Measurements from ENCODE around the gene SCD5. TPM values are rescaled to one million over a fixed set of nuclear protein-coding genes. Genes with fewer than 3 reads are reported as not detected.

SCD5 gene
- total and polyA plus RNA-seq, 4 donors: 180 to 506 (median 358) TPM

DNA sequence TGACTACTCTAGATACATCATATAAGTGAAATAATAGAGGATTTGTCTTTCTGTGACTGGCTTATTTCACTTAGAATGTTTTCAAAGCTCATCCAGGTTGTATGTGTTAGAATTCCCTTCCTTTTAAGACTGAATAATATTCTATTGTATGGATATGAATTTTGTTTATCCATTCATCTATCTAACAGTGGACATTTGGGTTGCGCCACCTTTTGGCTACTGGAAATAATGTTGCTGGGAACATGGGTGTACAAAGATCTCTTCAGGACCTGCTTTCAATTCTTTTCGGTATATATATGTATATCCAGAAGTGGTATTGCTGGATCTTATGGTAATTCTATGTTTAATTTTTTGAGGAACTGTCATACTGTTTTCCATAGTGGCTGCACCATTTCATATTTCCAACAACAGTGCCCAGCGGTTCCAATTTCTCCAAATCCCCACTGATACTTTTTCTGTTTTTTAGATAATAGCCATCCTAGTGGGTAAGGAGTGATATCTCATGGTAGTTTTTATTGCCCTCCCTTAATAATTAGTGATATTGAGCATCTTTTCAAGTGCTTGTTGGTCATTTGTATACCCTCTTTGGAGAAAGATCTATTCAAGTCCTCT is 3.4 kb upstream of the SCD5 start:
- H3K4me1 ChIP-seq (ENCODE audit: control insufficient read depth, insufficient read depth, low read length): peaks cover 19% of the 10 kb centered on the region
- no peak overlapping the region for H3K4me3 ChIP-seq (ENCODE audit: low read depth, low read length)
- no peaks in the 10 kb centered on the region for H3K9me3 ChIP-seq (ENCODE audit: control insufficient read depth, insufficient read depth, low read length)
- no peaks in the 10 kb centered on the region for H3K27me3 ChIP-seq (ENCODE audit: control insufficient read depth, insufficient read depth, low read length)
- no peaks in the 10 kb centered on the region for H3K36me3 ChIP-seq (ENCODE audit: control insufficient read depth, insufficient read depth, low read length)
- no peak overlapping the region for H3K27ac ChIP-seq (ENCODE audit: low read depth, low read length)
- WGBS (ENCODE audit: insufficient coverage): no CpG with 5 or more reads among the region's 3 CpGs
- peak in 2 of 6 donors; percentile 32 to 76 for DNase-seq (ENCODE audit: low read depth in 4 of 6, low spot score in 6 of 6)

DNA sequence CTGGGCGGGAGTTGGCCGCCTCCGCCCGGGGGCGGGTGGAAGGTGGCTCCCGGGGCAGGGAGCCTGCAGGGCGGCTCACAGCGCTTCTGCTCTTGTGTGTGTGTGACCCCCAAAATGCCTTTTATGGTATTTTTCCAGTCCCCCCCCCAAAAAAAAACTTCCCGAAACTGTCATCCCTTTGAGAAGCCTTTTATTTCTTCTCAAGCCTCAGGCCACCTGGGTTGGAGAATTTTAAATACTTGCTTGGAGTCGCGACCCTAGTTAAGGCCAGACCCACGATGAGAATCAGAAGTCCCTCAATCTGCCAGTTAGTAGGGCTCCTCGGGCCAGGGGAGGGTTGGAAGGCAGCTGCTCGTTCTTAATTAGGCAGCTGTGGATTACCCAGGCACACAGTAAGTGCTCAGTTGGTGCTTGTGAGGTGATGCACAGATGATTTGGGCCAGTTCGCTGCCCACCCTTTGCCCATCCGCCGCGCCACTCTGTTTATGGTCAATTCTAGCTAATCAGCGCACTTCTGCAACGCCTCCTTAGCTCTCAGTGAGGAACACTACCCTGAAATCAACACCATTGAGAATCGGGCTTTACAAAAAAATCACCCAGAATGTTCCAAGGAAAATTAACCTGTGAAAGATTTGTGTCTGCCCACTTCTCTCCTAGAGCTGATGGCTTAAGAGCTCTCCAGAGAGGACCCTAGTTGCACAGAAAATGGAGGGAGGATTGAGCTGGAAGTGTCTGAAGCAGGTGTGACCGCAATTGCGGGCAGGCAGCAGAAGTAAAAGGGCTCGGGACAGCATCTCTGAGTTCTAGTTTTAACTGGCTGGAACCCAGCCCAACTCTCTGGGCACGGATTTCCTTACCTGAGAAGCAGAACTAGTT is 648 bp upstream of the SCD5 start:
- Histone ChIP-seq H3K27me3 (ENCODE audit: control insufficient read depth, insufficient read depth, low read length) (no peaks in the 10 kb centered on the region), H3K36me3 (ENCODE audit: control insufficient read depth, insufficient read depth, low read length) (peaks cover 4% of the 10 kb centered on the region), H3K4me3 (ENCODE audit: low read depth, low read length) (peak overlapping the region; percentile 79), H3K9me3 (ENCODE audit: control insufficient read depth, insufficient read depth, low read length) (no peaks in the 10 kb centered on the region), H3K4me1 (ENCODE audit: control insufficient read depth, insufficient read depth, low read length) (peaks cover 42% of the 10 kb centered on the region), H3K27ac (ENCODE audit: low read depth, low read length) (peak overlapping the region; percentile 88)
- 10% methylated on average over 19 of the region's 25 CpGs for WGBS (ENCODE audit: insufficient coverage)
- DNase-seq (ENCODE audit: low read depth in 4 of 6, low spot score in 6 of 6): peak in 1 of 6 donors; percentile 74

DNA sequence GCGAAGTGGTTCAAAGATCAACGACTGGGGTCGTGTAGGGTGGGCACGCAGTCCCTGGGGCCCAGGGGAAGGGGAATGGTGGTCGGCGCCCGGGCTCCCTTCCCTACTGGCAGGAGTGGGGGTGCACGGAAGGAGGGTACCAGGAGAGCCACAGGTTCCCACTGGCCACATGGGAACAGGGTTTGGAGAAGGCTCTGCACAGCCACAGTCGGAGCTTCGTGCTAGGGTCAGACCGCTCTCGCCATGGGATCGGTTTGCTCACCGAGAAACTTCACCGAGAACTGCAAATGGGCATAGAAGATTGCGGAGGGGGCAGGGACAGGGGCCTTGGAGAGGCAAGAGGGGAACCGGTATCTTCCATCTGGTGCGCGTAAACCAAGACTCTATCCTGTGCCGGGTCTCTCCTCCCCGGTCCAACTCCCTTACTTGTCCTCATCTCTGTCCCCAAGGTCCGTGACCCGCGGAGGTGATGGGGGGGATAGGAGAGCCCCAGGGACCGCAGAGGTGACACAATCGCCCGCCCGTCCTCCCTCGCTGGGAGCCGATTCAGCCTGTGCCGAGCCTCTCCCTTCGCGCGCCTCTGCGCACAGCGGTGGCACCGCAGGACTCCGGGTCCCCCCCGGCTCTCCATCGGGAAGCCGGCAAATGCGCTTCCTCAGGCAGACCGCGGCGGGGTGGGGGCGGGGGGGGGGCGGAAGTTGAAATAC is 1.0 kb downstream of the SCD5 start:
- DNase-seq (ENCODE audit: low read depth in 4 of 6, low spot score in 6 of 6): peak in 2 of 6 donors; percentile 62 to 69
- no peaks in the 10 kb centered on the region for H3K27me3 ChIP-seq (ENCODE audit: control insufficient read depth, insufficient read depth, low read length)
- peak overlapping the region; percentile 79 for H3K4me3 ChIP-seq (ENCODE audit: low read depth, low read length)
- H3K27ac ChIP-seq (ENCODE audit: low read depth, low read length): peak overlapping the region; percentile 87
- no peaks in the 10 kb centered on the region for H3K9me3 ChIP-seq (ENCODE audit: control insufficient read depth, insufficient read depth, low read length)
- H3K4me1 ChIP-seq (ENCODE audit: control insufficient read depth, insufficient read depth, low read length): peaks cover 48% of the 10 kb centered on the region
- 1% methylated on average over 42 of the region's 47 CpGs for WGBS (ENCODE audit: insufficient coverage)
- peaks cover 7% of the 10 kb centered on the region for H3K36me3 ChIP-seq (ENCODE audit: control insufficient read depth, insufficient read depth, low read length)

DNA sequence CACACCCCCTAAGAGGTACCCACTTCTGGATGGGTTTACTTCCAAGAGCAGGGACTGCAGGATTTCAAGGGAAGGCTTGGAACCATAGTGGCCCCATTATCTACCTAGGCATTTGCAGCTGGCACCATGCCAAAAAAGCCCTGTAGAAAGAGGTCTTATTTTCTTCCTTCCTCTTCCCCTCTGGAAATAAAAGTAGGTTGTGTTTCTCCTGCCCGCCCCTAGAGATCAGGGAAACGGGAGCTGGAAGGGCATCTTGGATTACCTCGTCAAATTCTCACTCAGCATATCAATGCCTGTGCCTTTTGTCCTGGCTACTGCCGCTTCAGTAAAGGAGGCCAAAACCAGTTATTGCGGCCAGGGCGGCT is 1.6 kb downstream of the SCD5 start:
- Histone ChIP-seq H3K27ac (ENCODE audit: low read depth, low read length) (peak overlapping the region; percentile 87), H3K36me3 (ENCODE audit: control insufficient read depth, insufficient read depth, low read length) (peaks cover 7% of the 10 kb centered on the region), H3K4me1 (ENCODE audit: control insufficient read depth, insufficient read depth, low read length) (peaks cover 53% of the 10 kb centered on the region), H3K9me3 (ENCODE audit: control insufficient read depth, insufficient read depth, low read length) (no peaks in the 10 kb centered on the region), H3K4me3 (ENCODE audit: low read depth, low read length) (peak overlapping the region; percentile 79), H3K27me3 (ENCODE audit: control insufficient read depth, insufficient read depth, low read length) (no peaks in the 10 kb centered on the region)
- peak in 2 of 6 donors; percentile 75 to 78 for DNase-seq (ENCODE audit: low read depth in 4 of 6, low spot score in 6 of 6)
- 3% methylated on average over 5 of the region's 6 CpGs for WGBS (ENCODE audit: insufficient coverage)

DNA sequence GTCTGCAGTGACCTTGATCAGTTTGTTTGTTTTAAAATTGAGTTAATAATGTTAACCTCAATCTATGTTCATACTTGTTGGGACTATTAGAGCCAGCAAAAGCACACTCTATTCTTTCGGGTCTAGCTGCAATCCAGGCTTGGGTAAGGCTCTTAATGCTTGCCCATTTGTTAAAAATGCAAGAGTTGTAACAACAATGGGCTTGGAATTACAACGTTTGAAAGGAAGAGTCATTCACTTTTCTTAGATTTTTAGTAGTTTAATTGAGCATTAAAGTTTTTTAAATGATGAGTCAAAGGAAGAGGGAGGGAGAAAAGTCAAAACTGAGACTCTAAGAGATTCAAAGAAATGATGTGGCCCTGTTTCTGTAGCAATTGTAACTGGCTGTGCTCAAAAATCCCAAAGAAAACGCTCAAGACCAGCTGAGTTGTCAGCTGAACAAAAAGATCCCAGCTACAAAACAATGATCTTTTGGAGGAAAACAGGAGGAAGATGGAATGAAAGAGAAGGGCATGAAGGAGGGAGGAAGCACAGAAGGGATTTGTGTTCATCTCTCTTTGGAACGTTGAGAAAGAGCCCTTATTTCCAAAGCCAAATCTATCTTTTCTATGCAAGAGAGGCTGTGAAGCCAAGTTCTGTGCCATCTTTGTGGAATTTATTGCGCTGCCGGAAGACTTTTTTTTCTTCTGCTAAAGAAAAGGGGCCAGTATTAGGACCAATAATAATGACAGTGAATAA is 5.5 kb downstream of the SCD5 start:
- Histone ChIP-seq H3K27ac (ENCODE audit: low read depth, low read length) (peak overlapping the region; percentile 69), H3K4me1 (ENCODE audit: control insufficient read depth, insufficient read depth, low read length) (peaks cover 72% of the 10 kb centered on the region), H3K4me3 (ENCODE audit: low read depth, low read length) (no peak overlapping the region), H3K36me3 (ENCODE audit: control insufficient read depth, insufficient read depth, low read length) (peaks cover 12% of the 10 kb centered on the region), H3K9me3 (ENCODE audit: control insufficient read depth, insufficient read depth, low read length) (no peaks in the 10 kb centered on the region), H3K27me3 (ENCODE audit: control insufficient read depth, insufficient read depth, low read length) (no peaks in the 10 kb centered on the region)
- WGBS (ENCODE audit: insufficient coverage): 36% methylated on average over 2 of the region's 6 CpGs
- DNase-seq (ENCODE audit: low read depth in 4 of 6, low spot score in 6 of 6): peak in 2 of 6 donors; percentile 79 to 82

DNA sequence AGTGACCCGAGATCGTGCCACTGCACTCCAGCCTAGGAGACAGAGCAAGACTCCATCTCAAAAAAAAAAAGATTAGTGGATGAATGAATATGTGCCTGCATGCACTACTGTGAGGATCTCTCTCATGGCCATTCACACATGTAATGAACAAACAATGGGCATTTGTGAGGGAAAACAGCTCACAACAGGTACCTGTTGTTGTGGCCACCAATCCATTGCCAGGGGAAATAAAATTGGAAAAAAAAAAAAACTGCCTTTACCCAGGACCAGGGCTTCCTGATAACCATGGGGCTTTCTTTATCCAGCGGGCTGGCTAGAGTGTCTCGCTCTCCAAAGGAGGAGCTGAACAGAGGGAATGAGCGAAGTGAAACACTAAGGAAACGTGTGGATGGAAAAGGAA is 7.4 kb downstream of the SCD5 start:
- Histone ChIP-seq H3K27me3 (ENCODE audit: control insufficient read depth, insufficient read depth, low read length) (no peaks in the 10 kb centered on the region), H3K27ac (ENCODE audit: low read depth, low read length) (peak overlapping the region; percentile 58), H3K9me3 (ENCODE audit: control insufficient read depth, insufficient read depth, low read length) (no peaks in the 10 kb centered on the region), H3K4me3 (ENCODE audit: low read depth, low read length) (no peak overlapping the region), H3K4me1 (ENCODE audit: control insufficient read depth, insufficient read depth, low read length) (peaks cover 70% of the 10 kb centered on the region), H3K36me3 (ENCODE audit: control insufficient read depth, insufficient read depth, low read length) (peaks cover 12% of the 10 kb centered on the region)
- DNase-seq (ENCODE audit: low read depth in 4 of 6, low spot score in 6 of 6): no peak
- WGBS (ENCODE audit: insufficient coverage): 54% methylated on average over 4 of the region's 6 CpGs

DNA sequence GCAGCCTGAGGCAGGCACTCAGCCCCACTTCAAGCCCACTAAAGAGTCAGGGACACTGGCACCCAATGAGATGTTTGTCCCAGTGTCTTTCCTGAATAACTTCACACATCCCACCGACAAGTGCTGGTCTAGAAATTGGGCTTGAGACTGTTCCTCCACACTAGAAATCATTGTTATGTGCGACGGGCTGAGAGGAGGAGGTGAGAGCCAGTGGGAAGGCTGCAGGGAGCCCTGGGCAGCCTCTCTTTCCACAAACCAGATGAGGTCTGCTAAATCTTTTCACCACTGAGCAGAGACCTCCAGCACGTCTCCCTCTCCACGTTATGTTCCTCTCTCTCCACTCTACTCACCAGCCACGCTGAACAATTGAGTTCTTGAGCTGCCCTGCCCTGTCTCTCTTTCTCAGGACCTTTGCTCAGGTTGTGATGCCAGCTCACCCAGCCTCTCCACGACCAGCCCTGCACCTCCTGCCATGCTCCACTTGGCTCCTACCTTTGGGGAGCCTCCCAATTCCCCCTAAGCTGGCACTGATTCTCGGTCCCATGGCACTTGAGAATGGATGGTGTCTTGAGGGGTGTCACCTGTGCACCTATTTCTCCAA is 8.4 kb downstream of the SCD5 start:
- H3K36me3 ChIP-seq (ENCODE audit: control insufficient read depth, insufficient read depth, low read length): peaks cover 9% of the 10 kb centered on the region
- H3K4me1 ChIP-seq (ENCODE audit: control insufficient read depth, insufficient read depth, low read length): peaks cover 61% of the 10 kb centered on the region
- H3K27me3 ChIP-seq (ENCODE audit: control insufficient read depth, insufficient read depth, low read length): no peaks in the 10 kb centered on the region
- H3K9me3 ChIP-seq (ENCODE audit: control insufficient read depth, insufficient read depth, low read length): no peaks in the 10 kb centered on the region
- no peak overlapping the region for H3K4me3 ChIP-seq (ENCODE audit: low read depth, low read length)
- 31% methylated on average over 6 of the region's 8 CpGs for WGBS (ENCODE audit: insufficient coverage)
- H3K27ac ChIP-seq (ENCODE audit: low read depth, low read length): peak overlapping the region; percentile 16
- DNase-seq (ENCODE audit: low read depth in 4 of 6, low spot score in 6 of 6): no peak

DNA sequence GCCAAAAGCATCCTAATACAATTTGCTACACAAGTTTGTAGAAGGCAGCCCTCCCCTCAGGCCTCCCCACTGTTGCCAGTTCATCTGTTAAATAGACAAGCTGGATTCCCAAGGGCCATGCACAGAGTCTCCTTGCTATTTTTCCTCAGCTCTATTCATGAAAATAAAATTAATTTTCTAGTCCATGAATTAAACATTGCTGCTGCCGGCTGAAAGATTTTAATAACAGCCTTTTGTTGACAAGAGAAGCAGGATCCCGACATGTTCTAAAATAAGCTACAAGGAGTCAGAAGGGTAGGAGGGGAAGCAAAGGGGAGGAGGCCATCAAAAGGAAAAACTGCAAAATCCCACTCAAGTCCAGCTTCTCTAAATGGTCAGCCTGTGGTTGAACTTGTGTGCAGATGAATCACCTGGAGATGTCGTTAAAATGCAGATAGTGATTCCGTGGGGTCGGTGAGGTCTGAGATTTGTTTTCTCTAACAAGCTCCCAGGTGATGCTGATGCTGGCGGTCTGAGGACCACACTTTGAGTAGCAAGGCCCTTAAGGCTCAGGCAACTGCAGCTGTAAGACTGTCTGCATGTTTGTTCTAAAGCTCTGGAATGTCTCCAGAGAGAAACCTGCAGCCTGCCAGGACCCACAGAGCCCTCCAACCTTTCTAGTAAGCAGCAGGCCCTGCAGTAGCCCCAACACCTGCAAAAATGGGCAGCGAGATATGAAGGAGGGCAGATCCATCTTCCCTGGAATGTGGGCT is 9.4 kb downstream of the SCD5 start:
- Histone ChIP-seq H3K9me3 (ENCODE audit: control insufficient read depth, insufficient read depth, low read length) (no peaks in the 10 kb centered on the region), H3K4me1 (ENCODE audit: control insufficient read depth, insufficient read depth, low read length) (peaks cover 57% of the 10 kb centered on the region)

More for the DNA sequence above, 9.4 kb downstream of the SCD5 start:
- H3K27me3 ChIP-seq (ENCODE audit: control insufficient read depth, insufficient read depth, low read length): no peaks in the 10 kb centered on the region
- WGBS (ENCODE audit: insufficient coverage): 37% methylated on average over 6 of the region's 7 CpGs
- no peak overlapping the region for H3K4me3 ChIP-seq (ENCODE audit: low read depth, low read length)
- H3K36me3 ChIP-seq (ENCODE audit: control insufficient read depth, insufficient read depth, low read length): peaks cover 8% of the 10 kb centered on the region
- DNase-seq (ENCODE audit: low read depth in 4 of 6, low spot score in 6 of 6): peak in 1 of 6 donors; percentile 53
- peak overlapping the region; percentile 16 for H3K27ac ChIP-seq (ENCODE audit: low read depth, low read length)
